Type B pancreatic cell (in vitro differentiated cells): ENCODE data around the gene SLC25A21. TPM values are rescaled to one million over a fixed set of nuclear protein-coding genes. Genes with fewer than 3 reads are reported as not detected.

Experiments
- DNase-seq: peaks from one replicate; pipeline ENCODE4 v3.0.0; 2021; ENCODE audit warnings: mixed read lengths; ENCODE audit not compliant: unreplicated experiment; ENCODE audit errors: extremely low spot score
- H3K27ac Mint-ChIP-seq: 2 replicates; pipeline ENCODE4 v1.8.0; 2021; ENCODE audit warnings: mild to moderate bottlenecking, mixed read lengths
- H3K27me3 Mint-ChIP-seq: 2 replicates; pipeline ENCODE4 v1.8.0; 2021; ENCODE audit warnings: mixed read lengths
- H3K36me3 Mint-ChIP-seq: 2 replicates; pipeline ENCODE4 v1.8.0; 2021; ENCODE audit warnings: mixed read lengths
- H3K4me1 Mint-ChIP-seq: one replicate; pipeline ENCODE4 v1.8.0; 2021; ENCODE audit warnings: mixed read lengths; ENCODE audit not compliant: unreplicated experiment
- H3K4me3 Mint-ChIP-seq: 2 replicates; pipeline ENCODE4 v1.8.0; 2021; ENCODE audit warnings: mild to moderate bottlenecking, mixed read lengths
- H3K9me3 Mint-ChIP-seq: 2 replicates; pipeline ENCODE4 v1.8.0; 2021; ENCODE audit warnings: mixed read lengths
- CTCF ChIP-seq: fragments of 200-600 bp; sonication (generic); conservative IDR thresholded peaks from 2 replicates; pipeline ENCODE4 v1.5.0; 2021; ENCODE audit warnings: antibody characterized with exemption, mild to moderate bottlenecking
- total RNA-seq: library from RNA; stranded (reverse); gene quantifications from 2 replicates; pipeline ENCODE4 v1.2.1, GENCODE V29; 2021; ENCODE audit warnings: low replicate concordance

The SLC25A21 gene
- total RNA-seq, 1 donor from 2014 or later: 0.58 TPM

- Mint-ChIP-seq H3K27me3 (peaks cover 3% of the 10 kb centered on the region), H3K4me1 (no peaks in the 10 kb centered on the region), H3K27ac (no peak overlapping the region), H3K4me3 (no peak overlapping the region), H3K9me3 (no peaks in the 10 kb centered on the region), H3K36me3 (no peaks in the 10 kb centered on the region)
- DNase-seq: no peak
- no peak for TF ChIP-seq CTCF
These were observed 53.6 kb downstream of the SLC25A21 start for GRCh38 chr14:37118673-37119366.

GRCh38 chr14:37116933-37117849, 55.2 kb downstream of the SLC25A21 start:
- Mint-ChIP-seq H3K9me3 (no peaks in the 10 kb centered on the region), H3K4me3 (no peak overlapping the region), H3K4me1 (no peaks in the 10 kb centered on the region), H3K27me3 (peaks cover 3% of the 10 kb centered on the region), H3K36me3 (no peaks in the 10 kb centered on the region), H3K27ac (no peak overlapping the region)
- TF ChIP-seq CTCF: no peak
- no peak for DNase-seq

DNA sequence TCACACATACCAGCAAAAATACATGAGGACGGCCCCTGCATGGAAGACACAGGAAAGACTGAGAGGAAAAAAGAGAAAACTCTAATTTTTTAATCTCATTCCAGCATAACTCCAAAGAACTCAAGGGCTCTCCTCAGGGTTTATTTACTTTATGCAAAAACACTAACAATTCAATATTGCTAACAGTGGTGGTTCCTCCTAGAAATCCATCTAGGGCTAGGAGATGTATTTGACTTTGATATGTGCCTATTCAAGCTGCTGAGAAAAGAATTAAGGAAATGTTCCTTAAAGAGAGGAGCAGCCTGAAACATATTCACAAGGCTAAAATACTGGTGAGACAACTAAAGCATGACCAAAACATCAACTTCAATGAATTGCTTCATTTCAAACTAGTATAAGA, 57.0 kb downstream of the SLC25A21 start:
- H3K27ac Mint-ChIP-seq: no peak overlapping the region
- DNase-seq: no peak
- no peak for TF ChIP-seq CTCF

DNA sequence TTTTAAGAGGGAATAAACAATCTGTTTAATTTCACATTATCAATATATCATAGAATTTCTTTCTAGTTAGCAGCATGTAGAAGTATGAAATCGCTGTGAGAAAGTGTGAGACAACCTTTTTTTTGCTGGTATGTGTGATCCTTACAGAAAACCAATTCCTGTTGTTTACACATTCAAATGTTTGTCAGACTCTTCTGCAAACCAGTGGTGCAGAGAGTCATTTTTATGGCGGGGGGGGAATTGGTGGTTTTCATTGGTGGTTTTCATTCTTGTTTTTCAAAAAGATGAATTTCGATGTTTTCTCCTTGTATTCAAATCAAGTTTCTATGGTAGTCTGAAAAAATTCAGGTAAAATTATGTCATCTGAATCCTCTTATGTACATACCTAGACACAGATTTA, 57.8 kb downstream of the SLC25A21 start:
- no peak overlapping the region for H3K4me3 Mint-ChIP-seq
- no peak for DNase-seq
- no peak for TF ChIP-seq CTCF
- peaks cover 3% of the 10 kb centered on the region for H3K27me3 Mint-ChIP-seq
- H3K9me3 Mint-ChIP-seq: no peaks in the 10 kb centered on the region
- no peaks in the 10 kb centered on the region for H3K36me3 Mint-ChIP-seq
- H3K4me1 Mint-ChIP-seq: no peaks in the 10 kb centered on the region
- no peak overlapping the region for H3K27ac Mint-ChIP-seq

More for the DNA sequence above, 57.0 kb downstream of the SLC25A21 start:
- H3K36me3 Mint-ChIP-seq: no peaks in the 10 kb centered on the region
- H3K4me1 Mint-ChIP-seq: no peaks in the 10 kb centered on the region
- peaks cover 3% of the 10 kb centered on the region for H3K27me3 Mint-ChIP-seq
- H3K4me3 Mint-ChIP-seq: no peak overlapping the region
- H3K9me3 Mint-ChIP-seq: no peaks in the 10 kb centered on the region

DNA sequence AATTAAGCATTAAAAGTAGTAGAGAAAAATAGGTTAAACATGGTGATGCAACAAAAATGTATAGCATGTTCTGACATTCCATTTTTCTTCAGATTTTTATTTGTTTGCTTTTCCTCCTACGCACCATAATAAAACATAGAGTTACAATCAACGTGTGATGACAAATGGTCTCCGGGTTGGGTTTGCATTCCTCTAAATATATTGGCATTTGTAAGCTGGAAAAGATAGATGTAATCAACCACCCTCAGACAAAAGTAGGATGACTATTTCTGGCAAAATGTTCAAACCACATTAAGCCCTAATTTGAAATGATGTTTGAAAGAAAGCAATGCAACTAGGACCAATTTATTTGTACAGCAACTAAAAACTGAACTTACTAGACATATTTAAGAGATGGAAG, 58.4 kb downstream of the SLC25A21 start:
- H3K36me3 Mint-ChIP-seq: no peaks in the 10 kb centered on the region
- H3K27ac Mint-ChIP-seq: no peak overlapping the region
- TF ChIP-seq CTCF: no peak
- no peak overlapping the region for H3K4me3 Mint-ChIP-seq
- no peak for DNase-seq
- H3K4me1 Mint-ChIP-seq: no peaks in the 10 kb centered on the region
- H3K27me3 Mint-ChIP-seq: peaks cover 3% of the 10 kb centered on the region
- no peaks in the 10 kb centered on the region for H3K9me3 Mint-ChIP-seq
